Uterus (tissue), 4 donors: Measurements from ENCODE around the gene ASTN2. TPM values are rescaled to one million over a fixed set of nuclear protein-coding genes. Genes with fewer than 3 reads are reported as not detected.

Source experiments
- DNase-seq, 2 donors: peaks; one replicate each; pipeline ENCODE4 v3.0.0-alpha.2; 2019 to 2020
- H3K27ac ChIP-seq, 2 donors: fragments of 200-600 bp; sonication (generic); 1 replicate in 1 of 2; 2 replicates in 1 of 2; pipeline ENCODE4 v1.5.1; 2016 to 2018
- H3K27me3 ChIP-seq, 2 donors: fragments of 200-600 bp; sonication (generic); one replicate each; pipeline ENCODE4 v1.5.1; 2018 to 2019; ENCODE audit warnings: control low read depth in 1 of 2
- H3K36me3 ChIP-seq, 2 donors: fragments of 200-600 bp; sonication (generic); one replicate each; pipeline ENCODE4 v1.5.1; 2019; ENCODE audit warnings: control low read depth in 1 of 2
- H3K4me1 ChIP-seq, 2 donors: fragments of 200-600 bp; sonication (generic); one replicate each; pipeline ENCODE4 v1.5.1; 2018 to 2019; ENCODE audit warnings: control low read depth in 1 of 2
- H3K4me3 ChIP-seq, 2 donors: fragments of 200-600 bp; sonication (generic); 1 replicate in 1 of 2; 2 replicates in 1 of 2; pipeline ENCODE4 v1.5.1; 2018 to 2019; ENCODE audit warnings: mild to moderate bottlenecking in 1 of 2
- H3K9me3 ChIP-seq, 2 donors: fragments of 200-600 bp; sonication (generic); one replicate each; pipeline ENCODE4 v1.5.1; 2019; ENCODE audit warnings: control low read depth in 1 of 2
- POLR2A ChIP-seq, 2 donors: fragments of 450-650 bp; IDR thresholded peaks; one replicate each; pipeline ENCODE4 v1.6.1; 2016; ENCODE audit warnings: antibody characterized with exemption in 2 of 2, mild to moderate bottlenecking in 1 of 2, moderate library complexity in 1 of 2
- intact Hi-C: fragments of 100-400 bp; cut with DNase I; formaldehyde crosslinking; loops from one replicate; pipeline ENCODE4 v1.15.1; 2023; ENCODE audit warnings: low total_unique reads
- total RNA-seq, 4 donors: library from RNA; depleted of rRNA in 3 of 4; stranded (reverse); fragments of >200 nt in 3 of 4; gene quantifications; one replicate each; pipeline versions ENCODE4 v1.1.0 to v1.2.4, GENCODE V29; 2014 to 2023
- TF ChIP-seq, protein P1 (sequence below), 4 experiments: fragments of 200-600 bp in 2 of 4; fragments of 450-650 bp in 2 of 4; sonication (generic) in 2 of 4; IDR thresholded peaks; one replicate each; pipeline ENCODE4 v1.5.1; 2016 to 2019; ENCODE audit warnings: antibody characterized with exemption in 4 of 4, mild to moderate bottlenecking in 2 of 4, moderate library complexity in 1 of 4
- donor health status: DM: yes; HTN: yes; CAD: no.

The ASTN2 gene
- total RNA-seq, 4 donors from 2014 or later: 1.8 to 8.6 (median 6.7) TPM

DNA sequence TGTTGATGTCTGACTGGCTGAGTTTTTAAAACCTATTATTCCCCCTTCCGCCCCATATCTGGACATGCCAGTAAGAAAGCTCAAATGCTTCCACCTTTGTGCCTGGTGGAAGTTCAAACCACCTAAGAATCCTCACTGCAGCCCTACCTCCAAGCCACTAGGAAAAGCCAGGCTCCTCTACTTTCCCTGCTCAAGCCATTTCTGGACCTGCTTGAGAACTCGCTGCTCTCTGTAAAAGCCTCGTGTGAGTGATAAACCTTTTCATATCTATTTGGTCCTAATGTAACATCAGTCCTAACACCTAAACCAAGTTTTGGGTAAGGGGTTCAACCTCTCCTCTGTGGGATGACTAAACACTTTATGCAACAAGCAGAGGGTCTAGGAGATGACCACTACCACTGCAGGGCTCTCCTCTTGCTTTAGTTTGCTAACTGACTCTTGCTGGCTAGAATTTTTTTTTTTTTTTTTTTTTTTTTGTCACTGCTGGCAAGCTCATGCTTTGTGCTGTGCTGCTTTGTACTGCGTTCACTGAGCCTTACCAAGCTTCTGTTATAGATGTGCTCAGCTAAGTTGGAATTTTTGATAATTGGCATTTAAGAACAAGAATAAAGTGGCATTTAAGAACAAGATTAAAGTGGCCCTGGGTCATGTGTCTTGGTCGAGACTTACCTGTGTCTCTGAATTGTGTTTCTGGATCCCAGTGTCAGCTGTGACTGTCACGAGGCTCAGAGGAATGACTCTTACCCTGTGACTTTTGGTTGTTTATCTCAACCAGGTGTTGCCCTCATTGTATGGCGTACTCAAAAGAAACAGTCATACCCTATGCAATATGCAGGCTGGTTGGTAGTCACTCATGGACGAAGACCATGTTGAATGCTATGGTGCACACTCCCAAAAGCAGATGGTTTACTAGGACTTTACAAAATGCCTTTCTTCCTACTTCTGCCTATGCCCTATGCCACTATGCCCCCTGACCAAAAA, 708.3 kb downstream of the ASTN2 start:
- no peak overlapping the region for H3K4me3 ChIP-seq
- H3K27me3 ChIP-seq: no peaks in the 10 kb centered on the region
- no peaks in the 10 kb centered on the region for H3K9me3 ChIP-seq
- no peak for DNase-seq
- intact Hi-C loops: no loop called here
- H3K4me1 ChIP-seq: no peaks in the 10 kb centered on the region
- H3K36me3 ChIP-seq: no peaks in the 10 kb centered on the region
- TF ChIP-seq, protein P1, sequence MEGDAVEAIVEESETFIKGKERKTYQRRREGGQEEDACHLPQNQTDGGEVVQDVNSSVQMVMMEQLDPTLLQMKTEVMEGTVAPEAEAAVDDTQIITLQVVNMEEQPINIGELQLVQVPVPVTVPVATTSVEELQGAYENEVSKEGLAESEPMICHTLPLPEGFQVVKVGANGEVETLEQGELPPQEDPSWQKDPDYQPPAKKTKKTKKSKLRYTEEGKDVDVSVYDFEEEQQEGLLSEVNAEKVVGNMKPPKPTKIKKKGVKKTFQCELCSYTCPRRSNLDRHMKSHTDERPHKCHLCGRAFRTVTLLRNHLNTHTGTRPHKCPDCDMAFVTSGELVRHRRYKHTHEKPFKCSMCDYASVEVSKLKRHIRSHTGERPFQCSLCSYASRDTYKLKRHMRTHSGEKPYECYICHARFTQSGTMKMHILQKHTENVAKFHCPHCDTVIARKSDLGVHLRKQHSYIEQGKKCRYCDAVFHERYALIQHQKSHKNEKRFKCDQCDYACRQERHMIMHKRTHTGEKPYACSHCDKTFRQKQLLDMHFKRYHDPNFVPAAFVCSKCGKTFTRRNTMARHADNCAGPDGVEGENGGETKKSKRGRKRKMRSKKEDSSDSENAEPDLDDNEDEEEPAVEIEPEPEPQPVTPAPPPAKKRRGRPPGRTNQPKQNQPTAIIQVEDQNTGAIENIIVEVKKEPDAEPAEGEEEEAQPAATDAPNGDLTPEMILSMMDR (IDR thresholded peaks at IDR 0.05): no peak
- no peak for TF ChIP-seq POLR2A (IDR thresholded peaks at IDR 0.05)
- H3K27ac ChIP-seq: no peak overlapping the region

DNA sequence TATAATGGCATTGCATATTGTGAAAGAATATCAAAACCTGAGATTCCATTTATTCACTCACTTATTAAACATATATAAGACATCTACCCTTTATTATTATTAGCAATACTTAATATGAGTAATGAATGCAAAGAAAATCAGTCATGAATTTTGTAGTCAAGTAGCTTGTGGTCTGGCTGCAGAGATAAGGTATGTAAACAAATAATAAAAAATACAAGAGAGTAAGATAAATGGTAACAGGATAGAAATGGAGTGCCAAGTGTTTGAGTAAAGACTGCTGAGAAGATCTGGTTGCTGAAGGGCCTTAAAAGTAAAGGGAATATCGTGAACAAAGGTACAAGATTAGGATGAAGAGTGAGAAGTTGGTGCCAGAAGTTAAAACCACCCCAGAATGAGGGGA, 709.3 kb downstream of the ASTN2 start:
- Histone ChIP-seq H3K27me3 (no peaks in the 10 kb centered on the region), H3K36me3 (no peaks in the 10 kb centered on the region), H3K27ac (no peak overlapping the region), H3K4me1 (no peaks in the 10 kb centered on the region), H3K4me3 (no peak overlapping the region), H3K9me3 (no peaks in the 10 kb centered on the region)
- no peak for DNase-seq
- no peak for TF ChIP-seq POLR2A (IDR thresholded peaks at IDR 0.05)
- TF ChIP-seq, protein P1 (IDR thresholded peaks at IDR 0.05): no peak
- intact Hi-C loops: no loop called here

DNA sequence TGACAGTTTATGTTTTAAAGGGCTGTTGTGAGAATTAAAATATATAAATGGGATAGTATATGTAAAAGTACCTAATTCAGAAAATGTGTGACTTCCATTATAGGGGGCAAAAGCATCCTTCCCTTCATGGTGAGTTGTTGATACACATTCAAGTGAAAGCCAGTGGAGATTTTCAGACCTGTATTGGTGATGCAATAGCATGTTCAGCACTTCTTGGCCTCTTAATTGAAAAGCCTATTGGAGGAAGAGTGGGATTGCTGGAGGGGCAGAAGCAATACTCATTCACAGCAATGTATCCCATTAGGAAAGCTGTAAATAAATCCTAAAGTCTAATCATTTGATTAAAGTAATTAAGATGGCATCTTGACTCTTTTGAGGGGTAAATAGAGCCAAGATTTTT, 710.4 kb downstream of the ASTN2 start:
- no peak overlapping the region for H3K27ac ChIP-seq
- TF ChIP-seq POLR2A (IDR thresholded peaks at IDR 0.05): no peak
- TF ChIP-seq, protein P1 (IDR thresholded peaks at IDR 0.05): no peak
- H3K4me1 ChIP-seq: no peaks in the 10 kb centered on the region
- no peaks in the 10 kb centered on the region for H3K36me3 ChIP-seq
- intact Hi-C loops: no loop called here
- no peak overlapping the region for H3K4me3 ChIP-seq
- H3K27me3 ChIP-seq: no peaks in the 10 kb centered on the region
- H3K9me3 ChIP-seq: no peaks in the 10 kb centered on the region
- no peak for DNase-seq

DNA sequence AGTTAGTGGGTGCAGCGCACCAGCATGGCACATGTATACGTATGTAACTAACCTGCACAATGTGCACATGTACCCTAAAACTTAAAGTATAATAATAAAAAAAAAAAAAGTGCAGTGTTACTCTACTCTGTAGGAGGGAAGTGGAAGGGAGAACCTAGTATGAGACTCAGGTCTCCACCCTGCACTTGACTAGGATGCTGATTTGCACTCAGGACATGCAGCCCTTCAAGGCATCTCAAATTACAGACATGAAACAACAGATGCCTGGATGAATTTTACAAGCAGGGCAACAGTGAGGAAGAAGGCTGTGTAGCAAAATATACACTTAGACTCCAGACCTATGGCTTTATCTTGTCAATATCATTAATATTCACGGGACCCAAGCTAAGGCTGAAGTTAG, 711.2 kb downstream of the ASTN2 start:
- H3K4me3 ChIP-seq: no peak overlapping the region
- no peak overlapping the region for H3K27ac ChIP-seq
- H3K9me3 ChIP-seq: no peaks in the 10 kb centered on the region
- no peaks in the 10 kb centered on the region for H3K27me3 ChIP-seq
- TF ChIP-seq, protein P1 (IDR thresholded peaks at IDR 0.05): no peak
- no peak for TF ChIP-seq POLR2A (IDR thresholded peaks at IDR 0.05)
- DNase-seq: no peak
- H3K36me3 ChIP-seq: no peaks in the 10 kb centered on the region
- intact Hi-C loops: no loop called here
- no peaks in the 10 kb centered on the region for H3K4me1 ChIP-seq

DNA sequence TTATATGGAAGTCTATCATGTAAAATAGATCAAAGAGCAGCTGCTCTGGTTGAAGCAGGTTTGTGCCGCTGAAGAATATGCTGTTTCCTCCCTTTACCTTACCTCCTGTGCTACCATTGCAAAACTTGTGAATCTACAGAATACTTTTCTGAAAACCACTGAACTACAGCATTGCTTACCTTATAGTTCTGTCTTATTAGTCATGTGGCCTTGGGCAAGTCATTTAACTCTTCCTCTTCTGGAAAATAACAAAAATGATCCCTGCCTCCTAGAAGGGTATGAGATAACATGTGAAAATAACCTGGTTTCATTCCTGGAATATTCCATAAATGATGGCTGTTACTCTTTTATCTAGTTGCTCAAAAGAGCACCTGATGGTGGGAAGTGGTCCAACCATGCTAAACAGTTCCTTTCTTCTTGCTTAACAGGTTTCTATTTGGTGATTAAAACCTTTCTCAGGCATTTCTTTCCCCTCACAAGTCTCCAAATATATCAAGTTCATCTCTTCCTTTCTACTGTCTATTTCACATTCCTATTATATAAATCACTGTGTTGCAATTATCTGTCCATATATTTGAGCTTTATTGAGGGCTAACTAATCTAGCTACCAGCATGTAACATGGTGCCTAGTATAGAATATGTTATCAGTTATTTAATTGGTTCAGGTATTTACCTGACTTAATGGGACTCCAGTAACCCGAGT, 712.8 kb downstream of the ASTN2 start:
- no peaks in the 10 kb centered on the region for H3K36me3 ChIP-seq
- no peaks in the 10 kb centered on the region for H3K9me3 ChIP-seq
- H3K4me1 ChIP-seq: no peaks in the 10 kb centered on the region
- H3K27me3 ChIP-seq: no peaks in the 10 kb centered on the region
- TF ChIP-seq, protein P1 (IDR thresholded peaks at IDR 0.05): no peak
- no peak for TF ChIP-seq POLR2A (IDR thresholded peaks at IDR 0.05)
- intact Hi-C loops: no loop called here
- no peak for DNase-seq
- no peak overlapping the region for H3K4me3 ChIP-seq
- H3K27ac ChIP-seq: no peak overlapping the region
